Tibial artery (tissue), 4 donors: Measurements from ENCODE around the gene NUDT1.

Experiments used
- DNase-seq, 2 donors: peaks; one replicate each; pipeline ENCODE4 v3.0.0-alpha.2; 2019
- H3K27ac ChIP-seq, 2 donors: fragments of 200-600 bp; sonication (generic) in 1 of 2; 1 replicate in 1 of 2; 2 replicates in 1 of 2; pipeline ENCODE4 v1.5.1; 2018 to 2019; ENCODE audit warnings: mild to moderate bottlenecking in 1 of 2
- H3K27me3 ChIP-seq, 2 donors: fragments of 200-600 bp; sonication (generic) in 1 of 2; one replicate each; pipeline versions ENCODE4 v1.5.1 to v1.6.0; 2016 to 2019
- H3K36me3 ChIP-seq, 3 donors: fragments of 200-600 bp; sonication (generic) in 2 of 3; one replicate each; pipeline ENCODE4 v1.5.1; 2016 to 2019; ENCODE audit warnings: mild to moderate bottlenecking in 2 of 3
- H3K4me1 ChIP-seq, 4 donors: fragments of 200-600 bp; sonication (generic) in 2 of 4; 1 replicate in 3 of 4; 2 replicates in 1 of 4; pipeline ENCODE4 v1.5.1; 2016 to 2019
- H3K4me3 ChIP-seq, 2 donors: fragments of 200-600 bp; sonication (generic) in 1 of 2; 1 replicate in 1 of 2; 2 replicates in 1 of 2; pipeline ENCODE4 v1.5.1; 2018 to 2019; ENCODE audit warnings: mild to moderate bottlenecking in 2 of 2
- H3K9me3 ChIP-seq, 3 donors: fragments of 200-600 bp; sonication (generic) in 1 of 3; one replicate each; pipeline ENCODE4 v1.5.1; 2016 to 2019
- CTCF ChIP-seq, 2 experiments: fragments of 200-600 bp in 1 of 2; fragments of 450-650 bp in 1 of 2; IDR thresholded peaks; one replicate each; pipeline ENCODE4 v1.5.1; 2017 to 2019; ENCODE audit warnings: antibody characterized with exemption in 2 of 2, mild to moderate bottlenecking in 1 of 2, moderate library complexity in 1 of 2
- intact Hi-C: fragments of 100-400 bp; cut with DNase I; formaldehyde crosslinking; loops from one replicate; pipeline ENCODE4 v1.15.0; 2023; ENCODE audit warnings: low total_unique reads

Gene NUDT1

GRCh38 chr7:2247141-2247995 lies 5.3 kb downstream of the NUDT1 start:
- intact Hi-C loops = no loop called here
- H3K27me3 ChIP-seq = no peaks in the 10 kb centered on the region
- TF ChIP-seq CTCF (IDR thresholded peaks at IDR 0.05) = peak; percentile 18 to 39
- no peak overlapping the region for H3K27ac ChIP-seq
- no peaks in the 10 kb centered on the region for H3K9me3 ChIP-seq
- H3K4me3 ChIP-seq = no peak overlapping the region
- H3K36me3 ChIP-seq = peaks cover 0 to 9% (median 0%) of the 10 kb centered on the region in 3 donors
- DNase-seq = no peak
- H3K4me1 ChIP-seq = peaks cover 0 to 21% (median 13%) of the 10 kb centered on the region in 4 donors

DNA sequence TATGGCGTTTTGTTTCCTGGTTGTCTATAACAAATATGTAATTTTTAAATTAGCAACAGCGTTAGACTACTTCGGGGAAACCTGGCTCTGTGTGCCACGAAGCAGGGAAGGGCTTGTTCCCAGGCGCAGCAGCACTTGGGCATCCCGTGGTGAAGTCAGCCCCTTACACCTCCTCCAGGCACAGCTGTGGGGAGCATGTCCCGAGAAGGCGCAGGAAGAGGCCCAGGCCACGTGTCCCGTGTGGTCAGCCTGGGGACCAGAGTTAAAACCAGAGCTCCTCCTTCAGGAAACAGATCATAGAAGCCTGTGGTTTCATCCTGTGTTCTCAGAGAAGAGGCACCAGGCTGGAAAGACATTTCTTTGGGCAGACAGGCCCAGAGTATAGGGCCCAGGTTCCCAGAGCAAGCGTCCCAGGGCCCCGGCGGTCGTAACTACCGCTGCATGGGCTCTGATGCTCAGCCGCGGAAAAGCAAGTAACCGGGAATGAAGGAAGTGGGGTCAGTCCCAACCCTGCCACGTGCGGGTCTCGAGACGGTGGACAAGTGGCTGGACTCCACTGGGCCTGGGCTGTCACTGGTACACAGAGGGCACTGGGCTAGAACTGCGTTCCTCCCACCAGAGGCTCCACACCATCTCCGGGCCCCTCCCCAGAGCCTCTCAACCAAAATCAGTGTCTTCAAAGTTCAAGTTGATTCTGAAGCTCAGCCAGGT lies 7.1 kb downstream of the NUDT1 start:
- H3K27ac ChIP-seq = peak overlapping the region; percentile 47 to 48
- no peaks in the 10 kb centered on the region for H3K27me3 ChIP-seq
- no peak for TF ChIP-seq CTCF (IDR thresholded peaks at IDR 0.05)
- peaks cover 0 to 14% (median 8%) of the 10 kb centered on the region in 4 donors for H3K4me1 ChIP-seq
- H3K4me3 ChIP-seq = no peak overlapping the region
- H3K36me3 ChIP-seq = peaks cover 0 to 21% (median 6%) of the 10 kb centered on the region in 3 donors
- H3K9me3 ChIP-seq = no peaks in the 10 kb centered on the region
- intact Hi-C loops = no loop called here
- peak; percentile 76 to 86 for DNase-seq

DNA sequence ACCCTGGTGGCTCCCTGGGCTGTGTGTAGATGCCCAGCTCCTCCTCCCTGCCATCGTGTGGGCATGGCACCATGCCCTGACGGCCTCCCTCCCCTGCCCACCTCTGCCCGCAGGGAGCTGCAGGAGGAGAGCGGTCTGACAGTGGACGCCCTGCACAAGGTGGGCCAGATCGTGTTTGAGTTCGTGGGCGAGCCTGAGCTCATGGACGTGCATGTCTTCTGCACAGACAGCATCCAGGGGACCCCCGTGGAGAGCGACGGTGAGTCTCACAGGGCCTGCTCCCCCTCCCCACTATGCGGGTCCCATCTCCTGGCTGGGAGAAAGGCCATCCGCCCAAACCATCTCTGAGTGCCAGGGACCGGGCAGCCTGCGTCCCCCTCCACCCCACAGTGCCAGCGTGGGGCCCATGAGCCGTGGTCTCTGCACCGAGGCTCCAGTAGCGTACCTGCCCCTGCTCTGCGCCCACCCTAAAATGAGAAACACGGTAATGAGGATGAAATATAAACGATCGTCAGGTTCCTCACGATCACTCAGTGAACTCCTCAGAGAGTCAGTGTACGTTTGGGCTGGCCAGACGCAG lies 7.8 kb downstream of the NUDT1 start:
- DNase-seq = no peak
- no peak overlapping the region for H3K4me3 ChIP-seq
- TF ChIP-seq CTCF (IDR thresholded peaks at IDR 0.05) = no peak
- H3K4me1 ChIP-seq = peaks cover 0 to 14% (median 8%) of the 10 kb centered on the region in 4 donors
- H3K9me3 ChIP-seq = no peaks in the 10 kb centered on the region
- H3K27ac ChIP-seq = peak overlapping the region; percentile 47 to 48
- H3K36me3 ChIP-seq = peaks cover 0 to 28% (median 10%) of the 10 kb centered on the region in 3 donors
- intact Hi-C loops = no loop called here
- H3K27me3 ChIP-seq = no peaks in the 10 kb centered on the region

GRCh38 chr7:2251381-2251780 lies 9.4 kb downstream of the NUDT1 start:
- Histone ChIP-seq H3K4me3 (no peak overlapping the region), H3K9me3 (no peaks in the 10 kb centered on the region), H3K27me3 (no peaks in the 10 kb centered on the region), H3K27ac (no peak overlapping the region), H3K36me3 (peaks cover 0 to 43% (median 25%) of the 10 kb centered on the region in 3 donors), H3K4me1 (peaks cover 0 to 14% (median 8%) of the 10 kb centered on the region in 4 donors)
- no peak for TF ChIP-seq CTCF (IDR thresholded peaks at IDR 0.05)
- intact Hi-C loops = no loop called here
- no peak for DNase-seq

DNA sequence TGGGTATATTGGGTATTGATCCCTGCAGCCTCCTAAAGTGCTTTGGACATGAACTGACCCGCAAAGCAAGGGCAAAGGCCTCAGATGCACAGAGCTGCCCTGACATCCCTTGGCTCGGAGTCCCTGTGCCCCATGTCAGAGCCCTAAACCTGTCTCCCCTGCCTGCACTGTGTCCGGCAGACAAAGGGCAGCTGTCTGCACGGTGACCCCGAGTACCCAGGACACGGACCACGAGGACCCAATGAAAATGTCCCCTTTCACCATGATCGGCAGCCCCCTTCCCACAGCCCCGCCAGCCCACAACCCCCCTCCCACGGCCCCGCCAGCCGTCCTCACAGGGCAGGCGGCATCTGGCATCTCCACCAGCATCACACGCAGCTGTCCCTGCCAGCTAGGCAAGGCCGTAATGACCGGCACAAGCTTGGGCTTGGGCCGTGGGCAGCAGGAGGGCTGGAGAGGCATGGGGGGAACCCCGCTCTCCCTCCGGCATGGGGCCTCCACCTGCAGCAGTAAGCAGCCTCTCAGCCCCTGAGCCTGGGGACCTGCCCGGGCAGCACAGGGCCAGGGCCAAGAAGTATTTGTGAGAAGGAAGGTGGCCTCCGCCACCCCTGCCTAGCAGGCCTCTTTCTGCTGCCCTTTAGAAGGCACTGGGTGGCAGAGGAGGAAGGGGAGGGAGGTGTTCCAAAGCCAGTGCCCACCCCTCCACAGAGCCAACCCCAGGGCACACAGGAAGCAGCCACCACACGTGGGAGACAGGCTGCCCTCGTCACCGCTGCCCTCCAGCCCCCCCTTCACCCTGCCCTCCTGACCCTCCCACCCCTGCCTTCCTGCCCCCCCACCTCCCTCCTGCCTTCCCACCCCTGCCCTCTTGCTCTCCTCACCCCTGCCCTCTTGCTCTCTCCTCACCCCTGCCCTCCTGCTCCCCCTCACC lies 10.1 kb downstream of the NUDT1 start:
- intact Hi-C loops = no loop called here
- Histone ChIP-seq H3K4me3 (no peak overlapping the region), H3K27ac (no peak overlapping the region), H3K9me3 (no peaks in the 10 kb centered on the region), H3K27me3 (no peaks in the 10 kb centered on the region), H3K4me1 (peaks cover 0 to 14% (median 8%) of the 10 kb centered on the region in 4 donors), H3K36me3 (peaks cover 0 to 50% (median 30%) of the 10 kb centered on the region in 3 donors)
- TF ChIP-seq CTCF (IDR thresholded peaks at IDR 0.05) = no peak
- no peak for DNase-seq
